Hematopoietic multipotent progenitor cell treated with erythropoietin and hydrocortisone succinate and interleukin-3 and kit ligand, for 15 days (in vitro differentiated cells): ENCODE data around the gene RUSC1.
"Not testable (repeated sequence)": the region's sequence is repeated elsewhere in the genome, so short reads cannot be mapped to it uniquely, and the experiment has no call there.

ENCODE experiments used
- DNase-seq: peaks from one replicate; pipeline ENCODE4 v3.0.0-alpha.2; 2015; ENCODE audit warnings: low spot score

The RUSC1 gene

DNA sequence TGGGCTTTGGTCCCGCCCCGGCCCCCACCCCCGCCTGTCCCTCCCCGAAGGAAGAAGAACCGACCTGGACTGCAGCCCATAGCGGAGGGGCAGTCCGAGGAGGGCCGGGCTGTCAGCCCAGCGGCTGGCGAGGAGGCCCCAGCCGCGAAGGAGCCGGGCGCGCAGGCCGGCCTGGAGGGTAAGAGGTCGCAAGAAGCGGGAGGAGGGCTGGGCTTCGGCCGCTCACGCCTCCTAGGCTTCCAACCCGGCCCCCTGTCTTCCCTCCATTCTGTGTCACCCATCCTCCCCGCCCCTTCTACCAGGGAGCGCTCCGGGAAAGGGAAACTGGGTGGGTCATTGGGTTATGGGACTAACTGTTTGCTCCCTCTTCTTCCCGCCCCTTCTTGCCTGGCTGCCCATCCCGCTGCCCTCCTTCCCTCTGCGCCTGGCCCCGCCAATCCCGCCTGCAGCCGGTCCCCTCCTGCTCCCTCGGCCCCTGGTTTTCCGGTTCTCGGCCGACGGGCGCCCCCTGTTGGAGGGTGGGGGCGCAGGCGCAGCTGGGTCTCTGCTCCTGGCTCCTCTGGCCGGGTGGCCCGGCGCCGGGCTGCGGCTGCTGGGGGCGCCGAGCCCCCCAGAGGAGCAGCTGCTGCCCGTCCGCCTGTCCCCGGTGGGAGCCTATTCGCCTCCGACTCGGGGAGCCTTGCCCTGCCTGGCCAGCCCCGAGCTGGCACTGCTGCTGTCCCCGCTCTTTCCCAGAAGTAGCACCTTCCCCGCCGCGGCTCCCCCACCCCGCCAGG is 2.4 kb downstream of the RUSC1 start:
- DNase-seq: peak; percentile 83

DNA sequence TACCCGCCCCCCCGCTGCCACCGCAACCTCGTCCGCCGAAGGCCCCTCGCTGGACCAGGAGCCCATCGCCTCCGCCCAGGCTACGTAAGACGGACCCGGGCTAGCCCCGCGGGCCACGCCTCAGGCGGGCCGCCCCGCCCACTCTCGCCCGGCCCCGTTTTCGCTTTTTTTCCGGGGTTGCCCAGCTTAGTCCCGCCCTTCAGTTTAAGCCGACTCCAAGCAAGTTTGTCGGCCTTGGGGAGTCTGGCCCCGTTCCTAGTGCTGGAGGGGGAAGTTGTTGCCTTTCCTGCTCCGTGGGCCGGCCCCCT is 3.0 kb downstream of the RUSC1 start:
- DNase-seq: peak; percentile 85

DNA sequence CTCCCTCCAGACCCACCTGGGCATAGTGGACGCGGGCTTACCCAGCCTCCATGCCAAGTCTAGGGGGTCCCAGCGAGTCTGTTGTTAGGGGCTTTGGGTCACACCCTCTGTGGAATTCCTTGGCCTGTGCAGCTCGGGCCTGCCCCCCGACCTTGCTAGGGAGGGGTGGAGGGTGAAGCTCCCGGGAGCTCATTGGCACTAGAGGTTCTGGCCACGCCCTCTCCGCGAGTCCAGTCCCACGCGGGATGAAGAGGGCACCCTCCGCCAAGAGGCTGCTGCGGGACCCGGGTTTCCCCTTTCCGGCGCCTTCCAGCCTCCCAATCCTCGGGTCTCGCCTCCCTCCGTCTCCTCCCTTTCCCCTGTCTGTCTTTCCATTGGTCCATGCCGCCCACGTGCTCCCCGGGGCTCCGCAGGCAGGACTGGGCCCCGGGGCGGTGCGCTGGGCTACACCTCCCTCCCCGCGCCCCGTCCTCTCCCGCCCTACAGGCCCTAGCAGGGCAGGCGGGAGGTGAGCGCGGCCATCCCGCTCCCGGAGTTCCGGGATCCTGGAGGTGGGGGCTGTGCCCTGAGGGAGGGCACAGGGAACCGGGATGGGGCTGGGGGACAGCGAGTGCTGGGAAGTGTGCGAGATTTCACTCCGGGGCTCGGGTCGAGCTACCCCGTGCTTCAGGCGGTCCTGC is 3.5 kb downstream of the RUSC1 start:
- DNase-seq: peak; percentile 83

DNA sequence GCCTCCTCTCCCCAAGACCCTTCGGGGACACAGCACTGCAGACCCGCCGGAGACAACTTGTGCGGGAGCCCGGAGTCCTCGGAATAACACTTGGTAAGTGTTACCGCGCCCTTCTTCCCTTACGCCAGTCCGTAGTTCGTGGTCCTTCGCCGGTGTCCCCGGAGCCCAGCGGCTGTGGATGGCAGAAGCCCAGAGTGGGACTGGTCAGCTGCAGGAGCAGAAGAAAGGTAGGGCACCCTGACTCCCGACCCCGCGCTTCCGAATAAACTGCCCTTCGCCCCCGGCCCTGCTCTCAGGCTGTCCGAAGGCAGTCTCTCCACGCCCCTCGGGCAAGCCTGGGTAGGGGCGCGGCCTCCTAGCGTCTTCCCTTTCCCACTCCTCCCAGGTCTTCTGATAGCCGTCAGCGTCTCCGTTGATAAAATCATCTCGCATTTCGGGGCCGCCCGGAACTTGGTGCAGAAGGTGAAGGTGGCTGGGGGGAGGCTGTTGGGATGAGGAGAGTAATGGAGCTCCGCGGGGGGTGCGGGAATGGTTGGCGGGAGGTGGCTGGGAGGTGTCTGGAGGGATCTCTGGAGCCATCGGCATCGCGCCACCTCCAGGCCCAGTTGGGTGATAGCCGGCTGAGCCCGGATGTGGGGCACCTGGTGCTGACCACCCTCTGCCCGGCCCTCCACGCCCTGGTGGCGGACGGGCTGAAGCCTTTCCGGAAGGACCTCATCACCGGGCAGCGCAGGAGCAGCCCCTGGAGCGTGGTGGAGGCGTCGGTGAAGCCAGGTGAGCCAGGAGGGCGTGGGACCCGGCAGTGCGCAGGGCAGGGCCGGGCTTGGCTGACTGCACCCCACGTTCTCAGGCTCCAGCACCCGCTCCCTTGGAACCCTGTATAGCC is 4.3 kb downstream of the RUSC1 start:
- no peak for DNase-seq

DNA sequence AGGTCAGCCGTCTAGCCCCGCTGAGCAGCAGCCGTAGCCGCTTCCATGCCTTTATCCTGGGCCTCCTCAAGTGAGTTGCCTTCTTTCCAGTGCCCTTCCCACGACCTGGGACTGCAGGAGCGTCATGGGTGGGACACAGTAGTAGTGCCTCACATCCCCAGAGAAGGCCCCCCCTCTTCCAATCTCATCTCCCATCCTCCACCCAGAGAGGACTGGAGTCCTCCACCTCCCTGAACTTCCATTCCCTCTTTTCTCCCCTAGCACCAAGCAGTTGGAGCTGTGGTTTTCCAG is 4.9 kb downstream of the RUSC1 start:
- no peak for DNase-seq

DNA sequence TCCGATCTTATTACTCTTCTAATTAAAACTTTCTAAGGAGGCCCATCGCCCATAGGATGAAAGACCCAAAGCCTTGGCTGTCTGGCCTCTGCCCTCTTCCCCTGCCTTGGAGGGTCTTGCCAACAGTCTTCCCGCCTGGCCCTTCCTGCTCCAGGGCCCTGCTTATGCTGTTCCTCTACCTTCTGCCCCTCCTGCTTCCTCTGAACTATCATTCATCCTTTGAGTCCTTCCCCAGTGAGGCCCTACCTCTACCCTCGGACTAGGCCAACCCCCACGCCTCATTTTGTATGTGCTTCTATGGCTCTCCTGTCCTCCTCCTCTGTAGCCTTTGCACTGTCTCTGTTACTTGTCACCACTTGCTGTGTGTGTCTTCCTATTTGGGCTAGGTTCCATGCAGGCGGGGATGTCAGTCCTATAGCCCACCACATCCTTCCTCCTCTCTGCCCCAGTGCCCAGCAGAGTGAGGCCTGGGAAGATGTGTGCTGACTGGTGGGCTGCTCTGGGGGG is 5.4 kb downstream of the RUSC1 start:
- no peak for DNase-seq

DNA sequence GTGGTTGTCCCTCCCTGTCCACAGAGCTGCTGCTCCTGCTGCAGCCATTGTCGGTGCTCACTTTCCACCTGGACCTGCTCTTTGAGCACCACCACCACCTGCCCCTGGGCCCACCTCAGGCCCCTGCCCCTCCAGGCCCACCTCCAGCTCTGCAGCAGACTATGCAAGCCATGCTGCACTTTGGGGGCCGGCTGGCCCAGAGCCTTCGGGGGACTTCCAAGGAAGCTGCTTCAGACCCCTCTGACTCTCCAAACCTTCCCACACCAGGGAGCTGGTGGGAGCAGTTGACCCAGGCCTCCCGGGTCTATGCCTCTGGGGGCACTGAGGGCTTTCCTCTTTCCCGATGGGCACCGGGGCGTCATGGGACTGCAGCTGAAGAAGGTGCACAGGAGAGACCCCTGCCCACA is 5.9 kb downstream of the RUSC1 start:
- DNase-seq: no peak

DNA sequence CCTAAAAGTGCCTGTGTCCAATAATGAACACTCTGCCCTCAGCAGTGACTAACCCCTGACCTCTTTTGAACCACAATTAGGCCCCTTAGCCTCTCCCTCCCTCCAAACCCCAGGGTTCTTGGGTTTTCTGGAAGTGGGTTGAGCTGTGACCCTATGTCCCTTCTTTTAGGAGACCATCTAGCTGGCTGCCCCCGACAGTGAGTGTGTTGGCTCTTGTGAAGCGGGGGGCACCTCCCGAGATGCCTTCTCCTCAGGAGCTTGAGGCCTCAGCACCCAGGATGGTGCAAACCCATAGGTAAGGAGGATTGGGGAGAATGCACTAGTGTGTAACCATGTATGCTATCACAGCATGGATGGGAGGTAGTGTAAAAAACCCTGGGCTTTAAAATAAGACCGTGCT is 7.3 kb downstream of the RUSC1 start:
- no peak for DNase-seq

DNA sequence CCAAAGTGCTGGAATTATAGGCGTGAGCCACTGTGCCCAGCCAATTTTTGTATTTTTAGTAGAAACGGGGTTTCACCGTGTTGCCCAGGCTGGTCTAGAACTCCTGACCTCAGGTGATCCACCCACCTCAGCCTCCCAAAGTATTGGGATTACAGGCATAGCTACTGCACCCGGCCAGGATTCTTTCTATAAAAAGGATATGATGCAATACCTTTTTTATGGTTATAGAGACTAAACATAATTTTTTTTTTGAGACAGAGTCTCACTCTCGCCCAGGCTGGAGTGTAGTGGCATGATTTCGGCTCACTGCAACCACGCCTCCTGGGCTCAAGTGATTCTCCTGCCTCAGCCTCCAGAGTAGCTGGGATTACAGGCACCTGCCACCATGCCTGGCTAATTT is 8.2 kb downstream of the RUSC1 start:
- DNase-seq: not testable (repeated sequence)

DNA sequence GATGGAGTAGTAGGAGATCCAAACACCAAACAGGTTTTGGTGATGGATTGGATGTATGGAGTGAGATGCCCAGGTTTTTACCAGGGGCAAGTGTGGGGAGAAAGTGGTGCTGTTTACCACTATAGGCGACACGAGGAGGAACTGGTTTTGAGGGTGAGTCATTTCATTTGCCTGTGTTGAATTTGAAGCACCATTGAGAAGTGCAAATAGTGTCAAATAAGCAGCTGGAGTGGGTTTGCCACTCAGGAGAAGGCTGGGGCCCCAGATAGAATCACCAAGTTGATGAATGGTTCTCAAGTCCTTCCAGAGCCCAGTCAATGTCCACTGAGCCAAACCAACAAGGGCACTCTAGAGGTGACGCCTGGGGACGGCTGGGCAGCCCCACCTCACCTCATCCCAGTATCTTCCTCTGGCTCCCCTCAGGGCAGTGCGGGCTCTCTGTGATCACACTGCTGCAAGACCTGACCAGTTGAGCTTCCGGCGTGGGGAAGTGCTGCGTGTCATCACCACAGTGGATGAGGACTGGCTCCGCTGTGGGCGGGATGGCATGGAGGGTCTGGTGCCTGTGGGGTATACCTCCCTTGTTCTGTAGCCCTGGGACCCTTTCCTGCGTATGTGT is 9.4 kb downstream of the RUSC1 start:
- DNase-seq: no peak

DNA sequence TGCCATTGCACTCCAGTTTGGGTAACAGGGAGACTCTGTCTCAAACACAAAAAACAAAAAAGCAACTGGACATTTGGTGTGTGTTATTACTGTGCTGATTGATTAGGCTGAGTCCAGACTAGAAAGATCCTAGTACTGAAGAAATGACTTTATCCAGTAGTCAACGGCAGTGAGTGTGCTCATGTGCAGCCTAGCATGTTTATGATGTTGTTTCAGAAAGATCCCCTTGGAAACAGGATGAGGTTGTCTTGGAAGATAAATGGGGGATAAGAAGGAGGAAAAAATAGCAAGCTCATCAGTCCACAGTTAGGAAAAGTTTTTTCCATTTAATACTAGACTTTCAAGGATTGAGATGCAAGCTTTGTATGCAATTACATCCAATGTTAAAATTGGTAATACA is 14.3 kb downstream of the RUSC1 start:
- DNase-seq: no peak

DNA sequence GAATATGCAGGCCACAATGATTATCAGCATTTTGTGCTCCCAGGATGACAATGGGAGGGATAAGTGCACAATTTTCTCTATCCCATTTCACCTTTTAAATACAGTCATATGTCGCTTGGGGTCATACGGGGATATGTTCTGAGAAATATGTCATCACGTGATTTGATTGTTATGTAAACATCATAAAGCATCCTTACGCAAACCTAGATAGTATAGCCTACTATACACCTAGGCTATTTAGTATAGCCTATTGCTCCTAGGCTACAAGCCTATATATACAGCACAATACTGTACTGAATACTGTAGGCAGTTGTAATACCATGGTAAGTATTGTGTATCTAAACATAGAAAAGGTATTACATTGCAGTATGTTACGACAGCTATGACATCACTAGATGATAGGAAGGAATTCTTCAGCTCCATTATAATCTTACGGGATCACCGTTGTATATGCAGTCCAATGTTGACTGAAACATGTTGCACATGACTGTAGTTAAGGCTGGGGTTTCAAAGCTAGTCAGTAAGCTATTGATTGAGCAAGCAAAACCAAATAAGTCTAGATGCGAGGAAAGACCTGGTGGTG is 18.9 kb downstream of the RUSC1 start:
- DNase-seq: no peak

DNA sequence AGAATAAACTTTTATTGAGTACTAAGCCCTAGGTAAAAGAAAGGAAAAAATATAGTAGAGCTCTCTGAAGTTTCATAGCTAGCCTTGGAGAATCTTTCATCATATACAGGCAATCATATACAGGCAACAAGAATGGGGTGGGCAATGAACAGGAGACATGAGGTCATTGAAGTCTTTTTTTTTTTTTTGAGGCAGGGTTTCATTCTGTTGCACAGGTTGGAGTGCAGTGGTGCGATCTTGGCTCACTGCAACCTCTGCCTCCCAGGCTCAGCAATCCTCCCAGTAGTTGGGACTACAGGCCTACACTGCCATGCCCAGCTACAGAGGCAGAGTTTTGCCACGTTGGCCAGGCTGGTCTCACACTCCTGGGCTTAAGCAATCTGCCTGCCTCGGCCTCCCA is 22.1 kb downstream of the RUSC1 start:
- DNase-seq: no peak

DNA sequence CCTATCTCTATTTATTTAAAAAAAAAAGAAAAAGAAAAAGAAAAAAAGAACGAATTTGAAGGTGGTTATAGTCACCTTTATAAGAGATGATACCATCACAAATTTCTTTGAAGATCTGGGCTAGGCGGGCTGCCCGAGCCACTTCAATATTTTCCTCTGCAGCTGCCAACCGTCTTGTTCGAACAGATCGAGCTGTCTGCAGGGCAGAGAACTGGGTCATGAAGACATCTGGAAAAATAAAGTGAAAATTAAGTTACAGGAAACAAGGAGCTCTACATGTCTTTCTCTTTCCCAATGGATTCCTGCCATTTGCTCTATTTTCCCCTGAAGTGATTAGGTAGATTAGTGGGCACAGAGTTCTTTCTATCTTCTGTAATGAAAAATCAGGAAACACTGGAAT is 31.9 kb downstream of the RUSC1 start:
- no peak for DNase-seq

DNA sequence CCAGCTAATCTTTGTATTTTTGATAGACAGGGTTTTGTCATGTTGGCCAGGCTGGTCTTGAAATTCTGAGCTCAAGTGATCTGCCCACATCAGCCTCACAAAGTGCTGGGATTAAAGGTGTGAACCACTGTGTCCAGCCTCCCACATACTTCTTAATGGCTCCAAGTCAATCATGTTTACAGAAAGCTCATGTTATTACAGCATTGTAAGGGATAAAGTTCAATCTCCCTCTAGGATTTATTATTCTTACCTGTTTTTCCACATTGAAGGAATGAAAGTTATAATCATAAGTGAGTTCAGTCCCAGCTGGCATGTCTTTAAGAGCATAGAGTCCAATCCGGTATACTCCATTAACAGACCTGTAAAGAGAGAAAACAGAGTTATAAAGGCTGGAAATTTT is 39.4 kb downstream of the RUSC1 start:
- no peak for DNase-seq

DNA sequence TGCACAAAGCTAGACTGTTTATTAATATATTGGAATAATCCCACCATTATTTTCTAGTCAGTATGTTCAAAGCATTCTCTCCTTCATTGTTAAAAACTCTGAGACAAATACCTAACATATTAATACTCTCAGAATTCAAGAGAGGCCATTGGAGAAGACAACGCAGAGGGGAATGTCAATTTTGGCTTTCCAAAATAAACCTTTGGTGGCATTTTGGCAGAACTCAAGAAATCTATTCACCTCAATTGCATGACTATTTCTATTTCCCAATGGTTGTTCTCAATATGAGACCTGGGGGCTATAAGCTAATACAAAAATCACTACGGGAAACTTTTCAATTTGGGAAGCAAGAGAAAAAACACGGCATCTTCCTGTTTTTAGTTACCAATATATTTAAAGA is 58.5 kb downstream of the RUSC1 start:
- DNase-seq: no peak

DNA sequence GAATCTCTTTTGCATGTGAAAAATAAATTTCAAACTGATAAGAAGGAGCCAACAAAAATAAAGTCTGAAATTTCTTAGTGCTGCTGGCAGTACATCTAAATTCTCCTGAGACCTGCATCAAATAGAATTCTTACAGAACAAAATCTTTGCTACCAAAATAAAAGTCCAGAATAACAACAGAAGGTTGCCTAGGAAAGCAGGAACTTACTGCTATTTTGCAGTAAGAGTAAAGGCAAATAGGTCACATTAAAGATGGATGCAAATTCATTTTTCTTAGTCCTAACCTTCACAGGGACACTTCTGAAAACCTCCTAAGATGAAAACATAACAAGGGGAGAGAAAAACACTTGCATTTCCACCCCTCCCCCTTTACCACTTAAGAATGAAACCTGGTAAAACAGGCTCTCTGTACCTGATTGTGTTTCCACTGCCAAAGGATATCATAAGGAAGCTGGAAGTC is 59.0 kb downstream of the RUSC1 start:
- DNase-seq: no peak
